B cell (primary cell): ENCODE results near the gene GTF2H2C. TPM values are rescaled to one million over a fixed set of nuclear protein-coding genes. Genes with fewer than 3 reads are reported as not detected.

Experiments
- ATAC-seq: fragments of 200-7000 bp; cut with Tn5 transposase; one replicate; pipeline ENCODE4 v1.10.0; 2021; ENCODE audit warnings: low read depth, mild to moderate bottlenecking, moderate number of reproducible peaks, moderate library complexity
- CTCF ChIA-PET: fragments of 350-600 bp; sonication (Branson Sonifier 250); formaldehyde crosslinking; loops from one replicate; lab custom pipeline; 2021; ENCODE audit warnings: antibody characterized with exemption, inconsistent platforms; lab: Charles Lee
- POLR2A ChIA-PET: fragments of 350-600 bp; sonication (Branson Sonifier 250); formaldehyde crosslinking; loops from one replicate; lab custom pipeline; 2021; ENCODE audit warnings: antibody characterized with exemption; lab: Charles Lee
- DNase-seq: peaks from one replicate; pipeline ENCODE4 v3.0.0; 2013
- H2AFZ ChIP-seq: 2 replicates; pipeline ENCODE4 v1.6.1; 2012; ENCODE audit warnings: mild to moderate bottlenecking, low read depth, low read length; ENCODE audit not compliant: insufficient read depth, poor library complexity, severe bottlenecking
- H3K27ac ChIP-seq, 2 donors: 1 replicate in 1 of 2; 2 replicates in 1 of 2; pipeline ENCODE4 v1.5.1; 2012 to 2013; ENCODE audit warnings: low read length in 2 of 2, mild to moderate bottlenecking in 2 of 2, moderate library complexity in 1 of 2
- H3K27me3 ChIP-seq, 4 experiments: fragments of 200-600 bp in 1 of 4; sonication (generic) in 1 of 4; replicated peaks in 1 of 4; 1 replicate in 2 of 4; 2 replicates in 2 of 4; pipeline versions ENCODE4 v1.6.1 to v1.7.0; 2013 to 2016; ENCODE audit warnings: low read length in 3 of 4, mild to moderate bottlenecking in 2 of 4, mixed read lengths in 1 of 4, moderate library complexity in 1 of 4; ENCODE audit not compliant: insufficient read depth in 4 of 4, control insufficient read depth in 3 of 4; ENCODE audit errors: control extremely low read depth in 1 of 4
- H3K36me3 ChIP-seq, 2 experiments: replicated peaks in 1 of 2; 1 replicate in 1 of 2; 2 replicates in 1 of 2; pipeline versions ENCODE4 v1.6.1 to v1.7.1; 2013; ENCODE audit warnings: low read length in 1 of 2; ENCODE audit not compliant: insufficient read depth in 2 of 2, control insufficient read depth in 1 of 2; ENCODE audit errors: control extremely low read depth in 1 of 2, extremely low read depth in 1 of 2
- H3K4me1 ChIP-seq, 2 donors: fragments of 200-600 bp in 1 of 2; sonication (generic) in 1 of 2; 1 replicate in 1 of 2; 2 replicates in 1 of 2; pipeline versions ENCODE4 v1.5.1 to v1.6.1; 2013 to 2017; ENCODE audit warnings: low read length in 2 of 2; ENCODE audit not compliant: control insufficient read depth in 2 of 2, insufficient read depth in 2 of 2
- H3K4me2 ChIP-seq: replicated peaks from 2 replicates; pipeline ENCODE3; 2012; ENCODE audit warnings: mild to moderate bottlenecking, low read depth, low read length; ENCODE audit not compliant: poor library complexity, severe bottlenecking
- H3K4me3 ChIP-seq, 5 experiments: fragments of 200-600 bp in 1 of 5; sonication (generic) in 1 of 5; 1 replicate in 3 of 5; 2 replicates in 2 of 5; pipeline versions ENCODE4 v1.5.1 to v1.7.0; 2011 to 2016; ENCODE audit warnings: low read length in 4 of 5, mild to moderate bottlenecking in 4 of 5, low read depth in 2 of 5, control low read depth in 1 of 5, moderate library complexity in 1 of 5; ENCODE audit not compliant: insufficient read depth in 1 of 5; ENCODE audit errors: control extremely low read depth in 1 of 5, extremely low read depth in 1 of 5
- H3K79me2 ChIP-seq: fragments of 200-600 bp; sonication (generic); one replicate; pipeline ENCODE4 v1.6.0; 2016; ENCODE audit warnings: low read length; ENCODE audit not compliant: control insufficient read depth, insufficient read depth
- H3K9ac ChIP-seq: fragments of 200-600 bp; sonication (generic); 2 replicates; pipeline ENCODE4 v1.6.1; 2017; ENCODE audit warnings: mild to moderate bottlenecking, low read length, moderate library complexity
- H3K9me3 ChIP-seq, 3 donors: one replicate each; pipeline versions ENCODE4 v1.6.1 to v1.7.1; 2013; ENCODE audit warnings: low read length in 2 of 3; ENCODE audit not compliant: control insufficient read depth in 2 of 3, insufficient read depth in 1 of 3; ENCODE audit errors: control extremely low read depth in 1 of 3
- H4K20me1 ChIP-seq: 2 replicates; pipeline ENCODE4 v1.6.0; 2012; ENCODE audit warnings: mild to moderate bottlenecking, low read length; ENCODE audit not compliant: insufficient read depth, control insufficient read depth, poor library complexity, severe bottlenecking
- H3K27ac Mint-ChIP-seq: one replicate; pipeline ENCODE4 v1.8.0; 2021; ENCODE audit warnings: mixed read lengths
- H3K27me3 Mint-ChIP-seq: one replicate; pipeline ENCODE4 v1.8.0; 2021; ENCODE audit warnings: mixed read lengths
- H3K4me1 Mint-ChIP-seq: one replicate; pipeline ENCODE4 v1.8.0; 2021; ENCODE audit warnings: mixed read lengths
- H3K4me3 Mint-ChIP-seq: one replicate; pipeline ENCODE4 v1.8.0; 2021; ENCODE audit warnings: mixed read lengths
- H3K9me3 Mint-ChIP-seq: one replicate; pipeline ENCODE4 v1.8.0; 2022; ENCODE audit warnings: mixed read lengths; ENCODE audit not compliant: insufficient read depth
- CTCF ChIP-seq: fragments of 200-600 bp; IDR thresholded peaks from one replicate; pipeline ENCODE4 v1.8.0; 2022; ENCODE audit warnings: antibody characterized with exemption, mild to moderate bottlenecking
- EZH2 ChIP-seq: IDR thresholded peaks from 2 replicates; pipeline ENCODE4 v1.6.1; 2012; ENCODE audit warnings: borderline replicate concordance, low read depth, mild to moderate bottlenecking, moderate library complexity, low read length; ENCODE audit not compliant: insufficient read depth, poor library complexity, severe bottlenecking
- WGBS: methylation state at CpG from one replicate; pipeline ENCODE4 v1.1.5; 2013; ENCODE audit warnings: missing lambda C conversion rate; ENCODE audit not compliant: insufficient coverage; 5-methylcytosine and 5-hydroxymethylcytosine counted together
- intact Hi-C: fragments of 100-400 bp; cut with micrococcal nuclease; formaldehyde crosslinking; loops from one replicate; pipeline ENCODE4 v1.10.0; 2022
- polyA plus RNA-seq: library from polyadenylated mRNA; depleted of rRNA; stranded (reverse); fragments of >200 nt; gene quantifications from 2 replicates; pipeline ENCODE4 v1.2.3, GENCODE V29; 2012
- total RNA-seq, 2 donors: library from RNA; stranded (reverse); fragments of 120-200 nt in 1 of 2; gene quantifications; 1 replicate in 1 of 2; 2 replicates in 1 of 2; pipeline versions ENCODE4 v1.2.3 to v1.2.4, GENCODE V29; 2013 to 2022

Gene GTF2H2C
- total and polyA plus RNA-seq, 2 donors (not counting 1 experiment from before 2014, with no cell fraction given) = 13.2 to 46.2 TPM

GRCh38 chr5:69519285-69519684, 40.7 kb upstream of the GTF2H2C start:
- no peak overlapping the region for H3K4me2 ChIP-seq
- H3K27ac Mint-ChIP-seq = no peak overlapping the region
- no peak overlapping the region for H3K9ac ChIP-seq
- no peak overlapping the region for H3K27ac ChIP-seq
- no peaks in the 10 kb centered on the region for H4K20me1 ChIP-seq
- H3K4me3 ChIP-seq = no peak overlapping the region
- intact Hi-C loops = no loop called here
- no peaks in the 10 kb centered on the region for H3K4me1 Mint-ChIP-seq
- no peak overlapping the region for H2AFZ ChIP-seq
- ChIA-PET POLR2A (no interaction called here), CTCF (no interaction called here)
- H3K4me1 ChIP-seq = no peaks in the 10 kb centered on the region
- H3K27me3 Mint-ChIP-seq = peaks cover 8% of the 10 kb centered on the region
- no peak for DNase-seq
- no peak overlapping the region for H3K4me3 Mint-ChIP-seq
- ATAC-seq = no peak
- H3K27me3 ChIP-seq = no peaks in the 10 kb centered on the region
- no peaks in the 10 kb centered on the region for H3K9me3 ChIP-seq
- TF ChIP-seq EZH2 = no peak
- TF ChIP-seq CTCF = no peak
- H3K9me3 Mint-ChIP-seq = no peaks in the 10 kb centered on the region
- 80% methylated on average over 1 of the region's 2 CpGs for WGBS
- H3K79me2 ChIP-seq = no peaks in the 10 kb centered on the region
- no peaks in the 10 kb centered on the region for H3K36me3 ChIP-seq

GRCh38 chr5:69522035-69522434, 38.0 kb upstream of the GTF2H2C start:
- H2AFZ ChIP-seq = no peak overlapping the region
- intact Hi-C loops = no loop called here
- CTCF ChIA-PET = no interaction called here
- Mint-ChIP-seq H3K27me3 (peaks cover 8% of the 10 kb centered on the region), H3K4me3 (no peak overlapping the region), H3K9me3 (no peaks in the 10 kb centered on the region), H3K4me1 (no peaks in the 10 kb centered on the region), H3K27ac (no peak overlapping the region)
- H3K9me3 ChIP-seq = no peaks in the 10 kb centered on the region
- no peak for TF ChIP-seq EZH2
- TF ChIP-seq CTCF = no peak
- ATAC-seq = no peak
- no peaks in the 10 kb centered on the region for H4K20me1 ChIP-seq
- no peak overlapping the region for H3K9ac ChIP-seq
- no peak overlapping the region for H3K4me2 ChIP-seq
- H3K27me3 ChIP-seq = no peaks in the 10 kb centered on the region
- H3K27ac ChIP-seq = no peak overlapping the region
- no peaks in the 10 kb centered on the region for H3K4me1 ChIP-seq
- no peak overlapping the region for H3K4me3 ChIP-seq
- no peaks in the 10 kb centered on the region for H3K79me2 ChIP-seq
- POLR2A ChIA-PET = no interaction called here
- no peaks in the 10 kb centered on the region for H3K36me3 ChIP-seq
- no peak for DNase-seq
- WGBS = no CpG with 5 or more reads among the region's 3 CpGs
